Measurements from ENCODE around the gene MSL2.
A peak's percentile ranks its signal among the peaks of the same experiment; 100 is the strongest.
"Not testable (repeated sequence)": the region's sequence is repeated elsewhere in the genome, so short reads cannot be mapped to it uniquely, and the experiment has no call there.

The MSL2 gene

GRCh38 chr3:136151219-136151618 lies 44.9 kb downstream of the MSL2 start:
- no peak for FAIRE-seq
- no peak for DNase-seq (ENCODE audit: extremely low spot score, insufficient read length, low read depth)

GRCh38 chr3:136149667-136150066 lies 46.5 kb downstream of the MSL2 start:
- peak; percentile 29 for FAIRE-seq
- no peak for DNase-seq (ENCODE audit: extremely low spot score, insufficient read length, low read depth)

GRCh38 chr3:136146981-136147729 lies 49.0 kb downstream of the MSL2 start:
- no peak for DNase-seq (ENCODE audit: extremely low spot score, insufficient read length, low read depth)
- FAIRE-seq: no peak

- not testable (repeated sequence) for FAIRE-seq; DNase-seq (ENCODE audit: extremely low spot score, insufficient read length, low read depth)
These were observed 51.7 kb downstream of the MSL2 start for GRCh38 chr3:136144397-136144796.

GRCh38 chr3:136142592-136142991 lies 53.5 kb downstream of the MSL2 start:
- DNase-seq (ENCODE audit: extremely low spot score, insufficient read length, low read depth) (no peak), FAIRE-seq (no peak)

- DNase-seq (ENCODE audit: extremely low spot score, insufficient read length, low read depth): no peak
- no peak for FAIRE-seq
These were observed 54.2 kb downstream of the MSL2 start for GRCh38 chr3:136141891-136142290.

GRCh38 chr3:136141291-136141785 lies 54.8 kb downstream of the MSL2 start:
- DNase-seq (ENCODE audit: extremely low spot score, insufficient read length, low read depth) (no peak), FAIRE-seq (no peak)

GRCh38 chr3:136136454-136136853 lies 59.7 kb downstream of the MSL2 start:
- FAIRE-seq (no peak), DNase-seq (ENCODE audit: extremely low spot score, insufficient read length, low read depth) (no peak)

GRCh38 chr3:136135039-136135802 lies 60.9 kb downstream of the MSL2 start:
- FAIRE-seq (no peak), DNase-seq (ENCODE audit: extremely low spot score, insufficient read length, low read depth) (no peak)

- DNase-seq (ENCODE audit: extremely low spot score, insufficient read length, low read depth) (no peak), FAIRE-seq (no peak)
These were observed 62.0 kb downstream of the MSL2 start for GRCh38 chr3:136134091-136134490.

- not testable (repeated sequence) for FAIRE-seq; DNase-seq (ENCODE audit: extremely low spot score, insufficient read length, low read depth)
These were observed 64.5 kb downstream of the MSL2 start for GRCh38 chr3:136131647-136132046.

- no peak for DNase-seq (ENCODE audit: extremely low spot score, insufficient read length, low read depth)
These were observed 74.1 kb downstream of the MSL2 start for GRCh38 chr3:136122006-136122405.

GRCh38 chr3:136120373-136121348 lies 75.5 kb downstream of the MSL2 start:
- DNase-seq (ENCODE audit: extremely low spot score, insufficient read length, low read depth): no peak

More at GRCh38 chr3:136122006-136122405, 74.1 kb downstream of the MSL2 start:
- peak; percentile 12 for FAIRE-seq

GRCh38 chr3:136119783-136120182 lies 76.4 kb downstream of the MSL2 start:
- not testable (repeated sequence) for DNase-seq (ENCODE audit: extremely low spot score, insufficient read length, low read depth); FAIRE-seq

More at GRCh38 chr3:136120373-136121348, 75.5 kb downstream of the MSL2 start:
- peak; percentile 83 for FAIRE-seq

- not testable (repeated sequence) for DNase-seq (ENCODE audit: extremely low spot score, insufficient read length, low read depth); FAIRE-seq
These were observed 76.8 kb downstream of the MSL2 start for GRCh38 chr3:136119332-136119731.

GRCh38 chr3:136114421-136114820 lies 81.7 kb downstream of the MSL2 start:
- DNase-seq (ENCODE audit: extremely low spot score, insufficient read length, low read depth) (no peak), FAIRE-seq (no peak)

GRCh38 chr3:136110481-136110880 lies 85.7 kb downstream of the MSL2 start:
- DNase-seq (ENCODE audit: extremely low spot score, insufficient read length, low read depth): no peak
- peak; percentile 39 for FAIRE-seq

- DNase-seq (ENCODE audit: extremely low spot score, insufficient read length, low read depth) (peak; percentile 40), FAIRE-seq (peak; percentile 83)
These were observed 86.6 kb downstream of the MSL2 start for GRCh38 chr3:136109499-136109898.

GRCh38 chr3:136106101-136106500 lies 90.0 kb downstream of the MSL2 start:
- DNase-seq (ENCODE audit: extremely low spot score, insufficient read length, low read depth) (no peak), FAIRE-seq (no peak)

- DNase-seq (ENCODE audit: extremely low spot score, insufficient read length, low read depth): no peak
- FAIRE-seq: no peak
These were observed 91.1 kb downstream of the MSL2 start for GRCh38 chr3:136105044-136105443.
